Inferior parietal cortex (tissue), 1 donor: ENCODE measurements around the gene HBD.

Experiments
- DNase-seq: peaks from one replicate; pipeline ENCODE4 v3.0.0-alpha.2; 2016; ENCODE audit errors: extremely low spot score

Gene HBD

GRCh38 chr11:5188201-5188600 lies 46.1 kb downstream of the HBD start:
- no peak for DNase-seq
